Neutrophil (primary cell): ENCODE measurements around the gene RBCK1.

Source experiments
- H3K27ac ChIP-seq: fragments of 200-600 bp; sonication (generic); 2 replicates; pipeline ENCODE4 v1.5.1; 2016; ENCODE audit warnings: mild to moderate bottlenecking, moderate library complexity
- H3K27me3 ChIP-seq: fragments of 200-600 bp; sonication (generic); 2 replicates; pipeline ENCODE4 v1.6.0; 2016; ENCODE audit warnings: mild to moderate bottlenecking
- H3K36me3 ChIP-seq: fragments of 200-600 bp; sonication (generic); 2 replicates; pipeline ENCODE4 v1.5.1; 2017
- H3K4me1 ChIP-seq, 2 experiments: fragments of 200-600 bp in 1 of 2; sonication (generic) in 1 of 2; 1 replicate in 1 of 2; 2 replicates in 1 of 2; pipeline versions ENCODE4 v1.5.1 to v1.6.1; 2013 to 2016; ENCODE audit warnings: low read depth in 1 of 2, low read length in 1 of 2, mild to moderate bottlenecking in 1 of 2, moderate library complexity in 1 of 2; ENCODE audit not compliant: control insufficient read depth in 1 of 2, insufficient read depth in 1 of 2
- H3K4me3 ChIP-seq, 2 experiments: fragments of 200-600 bp in 1 of 2; sonication (generic) in 1 of 2; 1 replicate in 1 of 2; 2 replicates in 1 of 2; pipeline ENCODE4 v1.5.1; 2013 to 2016; ENCODE audit warnings: low read depth in 1 of 2, low read length in 1 of 2, mild to moderate bottlenecking in 1 of 2, moderate library complexity in 1 of 2
- H3K9me3 ChIP-seq: fragments of 200-600 bp; sonication (generic); 2 replicates; pipeline ENCODE4 v1.5.1; 2016
- CTCF ChIP-seq: fragments of 200-600 bp; sonication (generic); IDR thresholded peaks from 2 replicates; pipeline ENCODE4 v1.5.1; 2016; ENCODE audit warnings: antibody characterized with exemption

The RBCK1 gene

GRCh38 chr20:409697-410559 is 1.8 kb downstream of the RBCK1 start:
- Histone ChIP-seq H3K36me3 (peaks cover 32% of the 10 kb centered on the region), H3K4me1 (peaks cover 24 to 29% of the 10 kb centered on the region in 2 experiments), H3K27ac (peak overlapping the region; percentile 98), H3K9me3 (no peaks in the 10 kb centered on the region), H3K4me3 (peak overlapping the region; percentile 88 to 99), H3K27me3 (no peaks in the 10 kb centered on the region)
- no peak for TF ChIP-seq CTCF

- no peak overlapping the region for H3K27ac ChIP-seq
- H3K4me1 ChIP-seq: peaks cover 25 to 27% of the 10 kb centered on the region in 2 experiments
- no peak overlapping the region for H3K4me3 ChIP-seq
- no peak for TF ChIP-seq CTCF
- no peaks in the 10 kb centered on the region for H3K27me3 ChIP-seq
- peaks cover 38% of the 10 kb centered on the region for H3K36me3 ChIP-seq
- H3K9me3 ChIP-seq: no peaks in the 10 kb centered on the region
Measured at GRCh38 chr20:412081-412480, 4.0 kb downstream of the RBCK1 start.

- no peak for TF ChIP-seq CTCF
- Histone ChIP-seq H3K36me3 (peaks cover 57% of the 10 kb centered on the region), H3K9me3 (no peaks in the 10 kb centered on the region), H3K27me3 (no peaks in the 10 kb centered on the region), H3K27ac (no peak overlapping the region), H3K4me3 (no peak overlapping the region), H3K4me1 (peaks cover 13% of the 10 kb centered on the region in 2 experiments)
Measured at GRCh38 chr20:414161-414560, 6.1 kb downstream of the RBCK1 start.

- Histone ChIP-seq H3K4me1 (peaks cover 2 to 4% of the 10 kb centered on the region in 2 experiments), H3K27me3 (no peaks in the 10 kb centered on the region), H3K27ac (peak overlapping the region; percentile 6), H3K36me3 (peaks cover 61% of the 10 kb centered on the region), H3K9me3 (no peaks in the 10 kb centered on the region), H3K4me3 (no peak overlapping the region)
- TF ChIP-seq CTCF: no peak
Measured at GRCh38 chr20:415820-416322, 7.8 kb downstream of the RBCK1 start.

GRCh38 chr20:416950-417800 is 9.1 kb downstream of the RBCK1 start:
- Histone ChIP-seq H3K36me3 (peaks cover 61% of the 10 kb centered on the region), H3K27ac (no peak overlapping the region), H3K4me3 (no peak overlapping the region), H3K9me3 (no peaks in the 10 kb centered on the region), H3K27me3 (no peaks in the 10 kb centered on the region), H3K4me1 (peaks cover 7% of the 10 kb centered on the region in 2 experiments)
- TF ChIP-seq CTCF: no peak
